GM13976 (cell line): Measurements from ENCODE around the gene PADI6.

Source experiments
- DNase-seq: peaks from one replicate; pipeline ENCODE4 v3.0.0; 2012; ENCODE audit warnings: low spot score
- CTCF ChIP-seq: IDR thresholded peaks from 2 replicates; pipeline ENCODE4 v1.5.1; 2012; ENCODE audit warnings: borderline replicate concordance, mild to moderate bottlenecking; ENCODE audit not compliant: insufficient read depth; ENCODE audit errors: extremely low read depth, missing control alignments, control extremely low read depth
- in situ Hi-C: fragments of 300-500 bp; cut with MboI; formaldehyde crosslinking; loops from one replicate; pipeline ENCODE4 v1.12.0; 2022; ENCODE audit warnings: low sequenced_read_pairs, mixed read lengths, inconsistent platforms; ENCODE audit not compliant: unreplicated experiment

Gene PADI6

GRCh38 chr1:17409391-17409811, 37.4 kb downstream of the PADI6 start:
- in situ Hi-C loops: no loop called here
- no peak for TF ChIP-seq CTCF
- no peak for DNase-seq

GRCh38 chr1:17412093-17412870, 40.3 kb downstream of the PADI6 start:
- TF ChIP-seq CTCF: no peak
- in situ Hi-C loops: no loop called here
- DNase-seq: no peak

- in situ Hi-C loops: no loop called here
- no peak for TF ChIP-seq CTCF
These were observed 42.0 kb downstream of the PADI6 start for GRCh38 chr1:17414022-17414421.

GRCh38 chr1:17416389-17416788, 44.4 kb downstream of the PADI6 start:
- no peak for TF ChIP-seq CTCF

More at GRCh38 chr1:17414022-17414421, 42.0 kb downstream of the PADI6 start:
- no peak for DNase-seq

GRCh38 chr1:17419626-17420328, 47.8 kb downstream of the PADI6 start:
- in situ Hi-C loops: no loop called here
- peak; percentile 87 for DNase-seq
- peak; percentile 99 for TF ChIP-seq CTCF

More at GRCh38 chr1:17416389-17416788, 44.4 kb downstream of the PADI6 start:
- in situ Hi-C loops: no loop called here
- no peak for DNase-seq

- in situ Hi-C loops: no loop called here
- TF ChIP-seq CTCF: no peak
- no peak for DNase-seq
These were observed 48.5 kb downstream of the PADI6 start for GRCh38 chr1:17420391-17420918.
